HCT116 (cell line): ENCODE results near the gene NRROS. TPM values are rescaled to one million over a fixed set of nuclear protein-coding genes. Genes with fewer than 3 reads are reported as not detected.

Experiments
- ATAC-seq: fragments of 200-7000 bp; cut with Tn5 transposase; 2 replicates; pipeline ENCODE4 v1.9.1; 2020; ENCODE audit warnings: mild to moderate bottlenecking, moderate library complexity
- BruUV-seq: library from RNA; stranded (reverse); fragments of 400-500 nt; replicated peaks from 2 replicates; lab custom pipeline; 2021; lab: Mats Ljungman, UMichigan
- CTCF ChIA-PET: fragments of 300-600 bp; sonication (Branson Sonifier 250); formaldehyde crosslinking; loops from one replicate; lab custom pipeline; 2021; ENCODE audit warnings: antibody characterized with exemption; lab: Charles Lee
- POLR2A ChIA-PET: fragments of 300-600, 350-600 bp; sonication (Branson Sonifier 250); formaldehyde crosslinking; loops from one replicate; lab custom pipeline; 2021; ENCODE audit warnings: antibody characterized with exemption; lab: Charles Lee
- RAD21 ChIA-PET, 2 experiments: fragments of 300-600 bp; sonication (Branson Sonifier 250); formaldehyde crosslinking; loops; one replicate each; lab custom pipeline; 2023; ENCODE audit warnings: low total read pairs in 2 of 2; ENCODE audit not compliant: uncharacterized antibody in 2 of 2, unreplicated experiment in 2 of 2, low non-redundant PET in 1 of 2; lab: Charles Lee
- DNase-seq: peaks from one replicate; pipeline ENCODE4 v3.0.0-alpha.2; 2010; ENCODE audit warnings: low read depth, low spot score
- H2AFZ ChIP-seq: fragments of 200-600 bp; shearing (Covaris generic), sonication (generic); 2 replicates; pipeline ENCODE4 v1.6.1; 2017; ENCODE audit warnings: low read depth, mixed run types, mixed read lengths, antibody characterized with exemption, low read length; ENCODE audit not compliant: poor library complexity, severe bottlenecking
- H3K27ac ChIP-seq: 2 replicates; pipeline ENCODE4 v1.5.1; 2012; ENCODE audit warnings: low read depth, low read length
- H3K27me3 ChIP-seq: fragments of 200-600 bp; sonication (generic); 2 replicates; pipeline ENCODE4 v1.6.1; 2016; ENCODE audit warnings: mixed run types, low read length, mixed read lengths; ENCODE audit not compliant: insufficient read depth
- H3K36me3 ChIP-seq, 2 experiments: fragments of 200-500 bp in 1 of 2; fragments of 200-600 bp in 1 of 2; sonication (Bioruptor generic) in 1 of 2; sonication (generic) in 1 of 2; 2 replicates each; pipeline versions ENCODE4 v1.5.1 to v1.6.1; 2014 to 2016; ENCODE audit warnings: low read length in 2 of 2, inconsistent platforms in 1 of 2, mixed read lengths in 1 of 2, mixed run types in 1 of 2; ENCODE audit not compliant: insufficient read depth in 2 of 2, control insufficient read depth in 1 of 2
- H3K4me1 ChIP-seq, 2 experiments: fragments of 200-600 bp in 1 of 2; sonication (generic) in 1 of 2; 2 replicates each; pipeline versions ENCODE4 v1.5.1 to v1.6.1; 2012 to 2017; ENCODE audit warnings: low read length in 2 of 2, inconsistent platforms in 1 of 2, mild to moderate bottlenecking in 1 of 2, mixed read lengths in 1 of 2, mixed run types in 1 of 2, moderate library complexity in 1 of 2; ENCODE audit not compliant: insufficient read depth in 2 of 2, control insufficient read depth in 1 of 2
- H3K4me2 ChIP-seq: fragments of 200-600 bp; sonication (generic); 2 replicates; pipeline ENCODE4 v1.6.1; 2017; ENCODE audit warnings: mixed run types, low read length, mixed read lengths
- H3K4me3 ChIP-seq, 2 experiments: fragments of 200-600 bp in 1 of 2; sonication (generic) in 1 of 2; replicated peaks in 1 of 2; 2 replicates each; pipeline ENCODE4 v1.5.1; 2011 to 2016; ENCODE audit warnings: low read length in 2 of 2, control low read depth in 1 of 2, low read depth in 1 of 2, mild to moderate bottlenecking in 1 of 2, mixed read lengths in 1 of 2, mixed run types in 1 of 2
- H3K79me2 ChIP-seq: fragments of 200-600 bp; sonication (generic); 2 replicates; pipeline ENCODE4 v1.6.1; 2017; ENCODE audit warnings: mild to moderate bottlenecking, mixed run types, low read length, moderate library complexity, mixed read lengths; ENCODE audit not compliant: insufficient read depth
- H3K9ac ChIP-seq: fragments of 200-600 bp; sonication (generic); 2 replicates; pipeline ENCODE4 v1.6.1; 2016; ENCODE audit warnings: low read length, mixed read lengths
- H3K9me2 ChIP-seq: fragments of 200-600 bp; sonication (generic), shearing (Covaris generic); 2 replicates; pipeline ENCODE4 v1.6.1; 2017; ENCODE audit warnings: mixed run types, mild to moderate bottlenecking, moderate library complexity; ENCODE audit not compliant: insufficient read depth
- H3K9me3 ChIP-seq, 2 experiments: fragments of 200-500 bp in 1 of 2; fragments of 200-600 bp in 1 of 2; sonication (Bioruptor generic) in 1 of 2; sonication (generic) in 1 of 2; 2 replicates each; pipeline ENCODE4 v1.6.1; 2014 to 2017; ENCODE audit warnings: low read length in 2 of 2, mixed read lengths in 2 of 2, inconsistent platforms in 1 of 2, low read depth in 1 of 2, mild to moderate bottlenecking in 1 of 2, mixed run types in 1 of 2, moderate library complexity in 1 of 2; ENCODE audit not compliant: control insufficient read depth in 1 of 2, insufficient read depth in 1 of 2
- H4K20me1 ChIP-seq: fragments of 200-600 bp; sonication (generic), shearing (Covaris generic); 2 replicates; pipeline ENCODE4 v1.6.1; 2017; ENCODE audit warnings: mixed run types, mild to moderate bottlenecking, moderate library complexity; ENCODE audit not compliant: insufficient read depth
- CBX3 ChIP-seq: IDR thresholded peaks from 2 replicates; pipeline ENCODE4 v1.6.1; 2012; ENCODE audit warnings: low read depth
- CEBPB ChIP-seq: IDR thresholded peaks from 2 replicates; pipeline ENCODE4 v1.6.1; 2012; ENCODE audit warnings: low read depth
- CTCF ChIP-seq, 3 experiments: fragments of 200-600 bp in 1 of 3; sonication (generic) in 1 of 3; IDR thresholded peaks in 2 of 3; conservative IDR thresholded peaks in 1 of 3; 2 replicates each; pipeline ENCODE4 v1.5.1; 2012 to 2017; ENCODE audit warnings: low read depth in 2 of 3, low read length in 2 of 3, antibody characterized with exemption in 1 of 3, borderline replicate concordance in 1 of 3, control low read depth in 1 of 3, mild to moderate bottlenecking in 1 of 3, mixed read lengths in 1 of 3, mixed run types in 1 of 3, moderate library complexity in 1 of 3; ENCODE audit not compliant: insufficient read depth in 1 of 3
- ELF1 ChIP-seq: IDR thresholded peaks from 2 replicates; pipeline ENCODE4 v1.6.1; 2012; ENCODE audit warnings: low read depth, borderline replicate concordance
- EZH2 ChIP-seq: fragments of 200-600 bp; sonication (generic); IDR thresholded peaks from 2 replicates; pipeline ENCODE4 v1.6.1; 2017; ENCODE audit warnings: antibody characterized with exemption, mixed run types
- EZH2phosphoT487 ChIP-seq: fragments of 200-600 bp; IDR thresholded peaks from 2 replicates; pipeline ENCODE4 v1.6.1; 2018; ENCODE audit warnings: antibody characterized with exemption, borderline replicate concordance
- FOSL1 ChIP-seq: IDR thresholded peaks from 2 replicates; pipeline ENCODE4 v1.6.1; 2012; ENCODE audit warnings: low read depth
- JUND ChIP-seq: IDR thresholded peaks from 2 replicates; pipeline ENCODE4 v1.6.1; 2012
- MAX ChIP-seq: IDR thresholded peaks from 2 replicates; pipeline ENCODE4 v1.6.1; 2012
- POLR2A ChIP-seq: IDR thresholded peaks from 2 replicates; pipeline ENCODE4 v1.7.0; 2011; ENCODE audit warnings: borderline replicate concordance; ENCODE audit not compliant: insufficient read depth, insufficient read length; ENCODE audit errors: extremely low read depth
- POLR2AphosphoS5 ChIP-seq: IDR thresholded peaks from 2 replicates; pipeline ENCODE4 v1.6.1; 2011; ENCODE audit warnings: mild to moderate bottlenecking, low read depth, low read length, moderate library complexity
- RAD21 ChIP-seq: IDR thresholded peaks from 2 replicates; pipeline ENCODE4 v1.6.1; 2012; ENCODE audit warnings: low read depth, mild to moderate bottlenecking
- SIN3A ChIP-seq: IDR thresholded peaks from 2 replicates; pipeline ENCODE4 v1.6.1; 2012; ENCODE audit warnings: low read depth
- SP1 ChIP-seq: IDR thresholded peaks from 2 replicates; pipeline ENCODE4 v1.6.1; 2012; ENCODE audit warnings: low read depth
- SRF ChIP-seq: IDR thresholded peaks from 2 replicates; pipeline ENCODE4 v1.6.1; 2012; ENCODE audit warnings: low read depth
- TCF7L2 ChIP-seq: IDR thresholded peaks from 2 replicates; pipeline ENCODE4 v1.7.0; 2011; ENCODE audit warnings: borderline replicate concordance, inconsistent platforms; ENCODE audit not compliant: insufficient read depth, insufficient read length; ENCODE audit errors: extremely low read depth
- ZBTB33 ChIP-seq: IDR thresholded peaks from 2 replicates; pipeline ENCODE4 v1.6.1; 2011; ENCODE audit warnings: mild to moderate bottlenecking, low read length, moderate library complexity; ENCODE audit not compliant: insufficient replicate concordance; ENCODE audit errors: extremely low read depth
- ZFX ChIP-seq: fragments of 450-650 bp; IDR thresholded peaks from 2 replicates; pipeline ENCODE4 v1.6.1; 2017
- ZNF274 ChIP-seq: fragments of 200-500 bp; sonication (Bioruptor generic); IDR thresholded peaks from 2 replicates; pipeline ENCODE4 v1.6.1; 2014; ENCODE audit warnings: mild to moderate bottlenecking, low read depth, low read length, inconsistent platforms
- intact Hi-C: fragments of 100-400 bp; cut with micrococcal nuclease; formaldehyde crosslinking; loops from 2 replicates; pipeline ENCODE4 v1.10.0; 2022
- total RNA-seq: library from RNA; stranded (reverse); gene quantifications from one replicate; pipeline ENCODE4 v1.2.1, GENCODE V29; 2021; ENCODE audit not compliant: unreplicated experiment
- TF ChIP-seq, protein P1 (sequence below): IDR thresholded peaks from 2 replicates; pipeline ENCODE4 v1.6.1; 2012; ENCODE audit warnings: low read depth

NRROS gene
- total RNA-seq, 1 experiment from 2014 or later, result 0.12 TPM

- no peaks in the 10 kb centered on the region for H3K27me3 ChIP-seq
- ChIA-PET RAD21 (no interaction called here), POLR2A (interaction anchor here (0.5 to 1.0 kb wide), 2 partner anchors 22 to 257 kb away, joined by 3 read pairs; no protein-coding TSS in a partner anchor), CTCF (interaction anchor here (1.0 kb wide), 2 partner anchors 23 to 53 kb away, joined by 3 to 6 read pairs; no protein-coding TSS in a partner anchor)
- peak overlapping the region; percentile 71 for H2AFZ ChIP-seq
- ATAC-seq (peak; percentile 92), DNase-seq (peak; percentile 56)
- H4K20me1 ChIP-seq, result no peaks in the 10 kb centered on the region
- intact Hi-C loops, result no loop called here
- peaks cover 2 to 17% of the 10 kb centered on the region in 2 experiments; a peak in 2 of 4 replicates for H3K4me1 ChIP-seq
- H3K79me2 ChIP-seq, result no peaks in the 10 kb centered on the region
- H3K9me2 ChIP-seq, result no peaks in the 10 kb centered on the region
- H3K9me3 ChIP-seq, result no peaks in the 10 kb centered on the region
- H3K36me3 ChIP-seq, result no peaks in the 10 kb centered on the region
- H3K9ac ChIP-seq, result peak overlapping the region; percentile 70
- peak overlapping the region; percentile 61 to 64 for H3K4me3 ChIP-seq
- BruUV-seq, result TSS peak; percentile 73
- H3K4me2 ChIP-seq, result peak overlapping the region; percentile 83
- peak overlapping the region; percentile 78 for H3K27ac ChIP-seq
- peak; percentile 87 for TF ChIP-seq POLR2AphosphoS5
- no peak for TF ChIP-seq CEBPB
- TF ChIP-seq TCF7L2, result no peak
- TF ChIP-seq SIN3A, result 0 out of 2 replicates have a peak, but pooled peaks have one; percentile 20
- TF ChIP-seq MAX, result peak; percentile 85
- no peak for TF ChIP-seq FOSL1
- TF ChIP-seq EZH2, result no peak
- no peak for TF ChIP-seq SRF
- TF ChIP-seq CBX3, result no peak
- no peak for TF ChIP-seq ZBTB33
- TF ChIP-seq ZNF274, result no peak
- TF ChIP-seq ZFX, result peak; percentile 83; the same call in 1 of the 2 replicates
- no peak; the same call in 1 of the 2 replicates for TF ChIP-seq ELF1
- TF ChIP-seq CTCF (IDR thresholded peaks at IDR 0.05 in 2 of 3, conservative IDR thresholded peaks at IDR 0.05 in 1 of 3; ENCODE audit: borderline replicate concordance in 1 of 3, insufficient read depth in 1 of 3, low read depth in 2 of 3, low read length in 2 of 3), result peak in 1 of 3 experiments; percentile 9; a peak in 1 of 6 replicates
- TF ChIP-seq JUND, result no peak
- no peak for TF ChIP-seq SP1
- TF ChIP-seq, protein P1, sequence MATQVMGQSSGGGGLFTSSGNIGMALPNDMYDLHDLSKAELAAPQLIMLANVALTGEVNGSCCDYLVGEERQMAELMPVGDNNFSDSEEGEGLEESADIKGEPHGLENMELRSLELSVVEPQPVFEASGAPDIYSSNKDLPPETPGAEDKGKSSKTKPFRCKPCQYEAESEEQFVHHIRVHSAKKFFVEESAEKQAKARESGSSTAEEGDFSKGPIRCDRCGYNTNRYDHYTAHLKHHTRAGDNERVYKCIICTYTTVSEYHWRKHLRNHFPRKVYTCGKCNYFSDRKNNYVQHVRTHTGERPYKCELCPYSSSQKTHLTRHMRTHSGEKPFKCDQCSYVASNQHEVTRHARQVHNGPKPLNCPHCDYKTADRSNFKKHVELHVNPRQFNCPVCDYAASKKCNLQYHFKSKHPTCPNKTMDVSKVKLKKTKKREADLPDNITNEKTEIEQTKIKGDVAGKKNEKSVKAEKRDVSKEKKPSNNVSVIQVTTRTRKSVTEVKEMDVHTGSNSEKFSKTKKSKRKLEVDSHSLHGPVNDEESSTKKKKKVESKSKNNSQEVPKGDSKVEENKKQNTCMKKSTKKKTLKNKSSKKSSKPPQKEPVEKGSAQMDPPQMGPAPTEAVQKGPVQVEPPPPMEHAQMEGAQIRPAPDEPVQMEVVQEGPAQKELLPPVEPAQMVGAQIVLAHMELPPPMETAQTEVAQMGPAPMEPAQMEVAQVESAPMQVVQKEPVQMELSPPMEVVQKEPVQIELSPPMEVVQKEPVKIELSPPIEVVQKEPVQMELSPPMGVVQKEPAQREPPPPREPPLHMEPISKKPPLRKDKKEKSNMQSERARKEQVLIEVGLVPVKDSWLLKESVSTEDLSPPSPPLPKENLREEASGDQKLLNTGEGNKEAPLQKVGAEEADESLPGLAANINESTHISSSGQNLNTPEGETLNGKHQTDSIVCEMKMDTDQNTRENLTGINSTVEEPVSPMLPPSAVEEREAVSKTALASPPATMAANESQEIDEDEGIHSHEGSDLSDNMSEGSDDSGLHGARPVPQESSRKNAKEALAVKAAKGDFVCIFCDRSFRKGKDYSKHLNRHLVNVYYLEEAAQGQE, result no peak
- no peak for TF ChIP-seq POLR2A
- TF ChIP-seq RAD21, result no peak
- TF ChIP-seq EZH2phosphoT487, result no peak
These were observed 7.3 kb upstream of the NRROS start for GRCh38 chr3:196632046-196632751.
